Calu3 (cell line): ENCODE data around the gene CTDNEP1. TPM values are rescaled to one million over a fixed set of nuclear protein-coding genes. Genes with fewer than 3 reads are reported as not detected.

Experiments used
- BruUV-seq: library from RNA; stranded (reverse); fragments of 400-500 nt; replicated peaks from 2 replicates; lab custom pipeline; 2021; lab: Mats Ljungman, UMichigan
- CTCF ChIA-PET: fragments of 300-600 bp; sonication (Branson Sonifier 250); formaldehyde crosslinking; loops from one replicate; lab custom pipeline; 2022; ENCODE audit warnings: antibody characterized with exemption; lab: Charles Lee
- DNase-seq: peaks from one replicate; pipeline ENCODE4 v3.0.0; 2022
- H3K27ac Mint-ChIP-seq: one replicate; pipeline ENCODE4 v1.8.0; 2022; ENCODE audit warnings: mixed read lengths; ENCODE audit not compliant: unreplicated experiment
- H3K27me3 Mint-ChIP-seq: one replicate; pipeline ENCODE4 v1.8.0; 2022; ENCODE audit warnings: mixed read lengths; ENCODE audit not compliant: unreplicated experiment
- H3K36me3 Mint-ChIP-seq: one replicate; pipeline ENCODE4 v1.8.0; 2022; ENCODE audit warnings: mild to moderate bottlenecking, moderate library complexity, mixed read lengths; ENCODE audit not compliant: insufficient read depth, unreplicated experiment
- H3K4me1 Mint-ChIP-seq: one replicate; pipeline ENCODE4 v1.8.0; 2022; ENCODE audit warnings: mild to moderate bottlenecking, low read depth, mixed read lengths; ENCODE audit not compliant: unreplicated experiment
- H3K4me3 Mint-ChIP-seq: one replicate; pipeline ENCODE4 v1.8.0; 2022; ENCODE audit warnings: mild to moderate bottlenecking, low read depth, moderate library complexity, mixed read lengths; ENCODE audit not compliant: unreplicated experiment
- H3K9me3 Mint-ChIP-seq: one replicate; pipeline ENCODE4 v1.8.0; 2022; ENCODE audit warnings: low read depth, mixed read lengths; ENCODE audit not compliant: unreplicated experiment
- intact Hi-C: fragments of 100-400 bp; cut with micrococcal nuclease; formaldehyde crosslinking; loops from one replicate; pipeline ENCODE4 v1.10.0; 2022; ENCODE audit not compliant: unreplicated experiment
- total RNA-seq: library from RNA; stranded (reverse); gene quantifications from 2 replicates; pipeline ENCODE4 v1.2.3, GENCODE V29; 2022
- TF ChIP-seq, protein P1 (sequence below): fragments of 200-600 bp; IDR thresholded peaks from one replicate; pipeline ENCODE4 v1.8.0; 2022; ENCODE audit warnings: antibody characterized with exemption; ENCODE audit not compliant: unreplicated experiment

CTDNEP1 gene
- total RNA-seq, 1 experiment from 2014 or later: 85.2 TPM

DNA sequence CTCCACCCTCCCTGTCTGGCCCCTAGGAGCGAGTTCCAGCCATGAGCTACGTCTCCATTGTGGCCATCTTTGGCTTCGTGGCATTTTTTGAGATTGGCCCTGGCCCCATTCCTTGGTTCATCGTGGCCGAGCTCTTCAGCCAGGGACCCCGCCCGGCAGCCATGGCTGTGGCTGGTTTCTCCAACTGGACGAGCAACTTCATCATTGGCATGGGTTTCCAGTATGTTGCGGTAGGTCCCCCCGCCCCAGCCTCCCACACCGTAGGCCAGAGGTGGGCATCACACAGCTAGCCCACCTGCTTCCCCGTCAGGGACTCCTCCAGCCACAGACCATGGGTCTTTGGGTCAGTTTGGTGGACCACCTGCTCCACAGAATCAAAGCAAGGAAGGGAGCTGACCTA, 34.1 kb upstream of the CTDNEP1 start:
- Mint-ChIP-seq H3K36me3 (peaks cover 15% of the 10 kb centered on the region), H3K9me3 (no peaks in the 10 kb centered on the region), H3K27me3 (peaks cover 45% of the 10 kb centered on the region), H3K4me3 (no peak overlapping the region), H3K4me1 (peaks cover 5% of the 10 kb centered on the region), H3K27ac (no peak overlapping the region)
- DNase-seq: no peak
- TF ChIP-seq, protein P1, sequence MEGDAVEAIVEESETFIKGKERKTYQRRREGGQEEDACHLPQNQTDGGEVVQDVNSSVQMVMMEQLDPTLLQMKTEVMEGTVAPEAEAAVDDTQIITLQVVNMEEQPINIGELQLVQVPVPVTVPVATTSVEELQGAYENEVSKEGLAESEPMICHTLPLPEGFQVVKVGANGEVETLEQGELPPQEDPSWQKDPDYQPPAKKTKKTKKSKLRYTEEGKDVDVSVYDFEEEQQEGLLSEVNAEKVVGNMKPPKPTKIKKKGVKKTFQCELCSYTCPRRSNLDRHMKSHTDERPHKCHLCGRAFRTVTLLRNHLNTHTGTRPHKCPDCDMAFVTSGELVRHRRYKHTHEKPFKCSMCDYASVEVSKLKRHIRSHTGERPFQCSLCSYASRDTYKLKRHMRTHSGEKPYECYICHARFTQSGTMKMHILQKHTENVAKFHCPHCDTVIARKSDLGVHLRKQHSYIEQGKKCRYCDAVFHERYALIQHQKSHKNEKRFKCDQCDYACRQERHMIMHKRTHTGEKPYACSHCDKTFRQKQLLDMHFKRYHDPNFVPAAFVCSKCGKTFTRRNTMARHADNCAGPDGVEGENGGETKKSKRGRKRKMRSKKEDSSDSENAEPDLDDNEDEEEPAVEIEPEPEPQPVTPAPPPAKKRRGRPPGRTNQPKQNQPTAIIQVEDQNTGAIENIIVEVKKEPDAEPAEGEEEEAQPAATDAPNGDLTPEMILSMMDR: no peak
- CTCF ChIA-PET: no interaction called here
- intact Hi-C loops: no loop called here
- BruUV-seq: no TSS peak

DNA sequence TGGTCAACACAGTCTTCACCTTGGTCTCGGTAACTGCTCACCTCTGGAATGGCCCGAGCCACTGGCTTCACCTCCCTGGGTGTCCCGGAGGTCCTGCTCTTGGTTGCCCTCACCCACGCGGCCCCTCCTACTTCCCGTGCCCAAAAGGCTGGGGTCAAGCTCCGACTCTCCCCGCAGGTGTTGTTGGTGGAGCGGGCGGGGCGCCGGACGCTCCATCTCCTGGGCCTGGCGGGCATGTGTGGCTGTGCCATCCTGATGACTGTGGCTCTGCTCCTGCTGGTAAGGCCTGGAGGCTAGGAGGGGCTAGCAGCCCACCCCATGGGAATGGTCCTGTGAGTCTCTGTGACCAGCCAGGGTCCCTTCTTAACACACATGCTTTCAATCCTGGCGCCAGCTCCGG, 33.4 kb upstream of the CTDNEP1 start:
- Mint-ChIP-seq H3K9me3 (no peaks in the 10 kb centered on the region), H3K27me3 (peaks cover 45% of the 10 kb centered on the region), H3K4me3 (no peak overlapping the region), H3K4me1 (peaks cover 12% of the 10 kb centered on the region), H3K36me3 (peaks cover 14% of the 10 kb centered on the region), H3K27ac (no peak overlapping the region)
- TF ChIP-seq, protein P1: no peak
- no TSS peak for BruUV-seq
- CTCF ChIA-PET: no interaction called here
- intact Hi-C loops: no loop called here
- no peak for DNase-seq

DNA sequence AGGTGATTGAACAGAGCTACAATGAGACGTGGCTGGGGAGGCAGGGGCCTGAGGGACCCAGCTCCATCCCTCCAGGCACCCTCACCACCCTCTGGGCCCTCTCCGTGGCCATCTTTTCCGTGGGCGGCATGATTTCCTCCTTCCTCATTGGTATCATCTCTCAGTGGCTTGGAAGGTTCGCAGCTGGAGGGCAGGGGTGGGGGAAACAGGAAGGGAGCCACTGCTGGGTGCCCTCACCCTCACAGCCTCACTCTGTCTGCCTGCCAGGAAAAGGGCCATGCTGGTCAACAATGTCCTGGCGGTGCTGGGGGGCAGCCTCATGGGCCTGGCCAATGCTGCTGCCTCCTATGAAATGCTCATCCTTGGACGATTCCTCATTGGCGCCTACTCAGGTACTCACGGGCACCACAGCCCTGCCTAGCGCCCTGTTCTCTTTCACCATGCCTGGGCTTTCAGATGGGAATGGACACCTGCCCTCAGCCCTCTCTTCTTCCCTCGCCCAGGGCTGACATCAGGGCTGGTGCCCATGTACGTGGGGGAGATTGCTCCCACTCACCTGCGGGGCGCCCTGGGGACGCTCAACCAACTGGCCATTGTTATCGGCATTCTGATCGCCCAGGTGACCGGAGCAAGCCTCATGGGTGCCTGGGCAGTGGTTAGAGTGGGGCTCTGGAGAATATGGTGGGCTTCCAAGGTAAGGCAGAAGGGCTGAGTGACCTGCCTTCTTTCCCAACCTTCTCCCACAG, 32.1 kb upstream of the CTDNEP1 start:
- Mint-ChIP-seq H3K4me3 (no peak overlapping the region), H3K9me3 (no peaks in the 10 kb centered on the region), H3K4me1 (peaks cover 16% of the 10 kb centered on the region), H3K27me3 (peaks cover 42% of the 10 kb centered on the region), H3K36me3 (peaks cover 14% of the 10 kb centered on the region), H3K27ac (no peak overlapping the region)
- TF ChIP-seq, protein P1: no peak
- CTCF ChIA-PET: no interaction called here
- DNase-seq: no peak
- BruUV-seq: no TSS peak
- intact Hi-C loops: no loop called here

DNA sequence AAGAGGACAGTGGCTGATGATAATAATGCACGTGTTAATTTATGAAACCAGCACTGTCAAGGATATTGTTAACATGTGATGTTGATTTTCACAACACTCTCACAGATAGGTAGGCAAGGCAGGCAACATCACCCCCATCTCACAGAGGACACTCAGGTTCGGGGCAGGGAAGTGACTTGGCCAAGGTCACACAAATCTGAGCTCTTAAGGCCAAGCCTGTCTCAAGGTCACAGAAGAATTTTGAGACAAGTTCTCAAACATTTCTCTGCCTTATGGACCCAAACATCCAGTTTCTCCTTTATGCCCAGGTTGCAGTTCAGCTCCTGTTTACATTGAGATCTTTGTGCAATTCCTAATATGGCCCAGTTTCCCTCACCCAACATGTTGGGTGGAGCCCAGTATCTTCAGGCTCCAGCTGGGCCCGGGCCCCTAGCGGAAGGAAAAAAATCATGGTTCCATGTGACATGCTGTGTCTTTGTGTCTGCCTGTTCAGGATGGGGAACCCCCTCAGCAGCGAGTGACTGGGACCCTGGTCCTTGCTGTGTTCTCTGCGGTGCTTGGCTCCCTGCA, 31.3 kb upstream of the CTDNEP1 start:
- Mint-ChIP-seq H3K4me3 (peak overlapping the region; percentile 19), H3K9me3 (no peaks in the 10 kb centered on the region), H3K27ac (no peak overlapping the region), H3K4me1 (peaks cover 16% of the 10 kb centered on the region), H3K27me3 (peaks cover 34% of the 10 kb centered on the region), H3K36me3 (peaks cover 14% of the 10 kb centered on the region)
- TF ChIP-seq, protein P1: no peak
- CTCF ChIA-PET: no interaction called here
- no TSS peak for BruUV-seq
- DNase-seq: no peak
- intact Hi-C loops: no loop called here
